DND-41 (cell line): ENCODE results near the gene BIRC5.

Experiments used
- ATAC-seq: fragments of 200-7000 bp; cut with Tn5 transposase; 3 replicates; pipeline ENCODE4 v1.9.1; 2021; ENCODE audit warnings: low read depth; ENCODE audit not compliant: insufficient read depth
- DNase-seq: peaks from one replicate; pipeline ENCODE4 v3.0.0-alpha.2; 2020
- H2AFZ ChIP-seq: 2 replicates; pipeline ENCODE4 v1.6.0; 2012; ENCODE audit warnings: low read depth, low read length
- H3K27ac ChIP-seq: 2 replicates; pipeline ENCODE4 v1.5.1; 2012; ENCODE audit warnings: low read length, inconsistent platforms
- H3K27me3 ChIP-seq: fragments of 200-600 bp; sonication (generic); 2 replicates; pipeline ENCODE4 v1.6.0; 2012; ENCODE audit warnings: low read length, mild to moderate bottlenecking, inconsistent platforms; ENCODE audit not compliant: insufficient read depth, poor library complexity
- H3K36me3 ChIP-seq: 2 replicates; pipeline ENCODE4 v1.5.1; 2012; ENCODE audit warnings: low read length, inconsistent platforms; ENCODE audit not compliant: insufficient read depth
- H3K4me1 ChIP-seq: 2 replicates; pipeline ENCODE4 v1.5.1; 2012; ENCODE audit warnings: mild to moderate bottlenecking, low read length; ENCODE audit not compliant: insufficient read depth
- H3K4me2 ChIP-seq: 2 replicates; pipeline ENCODE4 v1.6.0; 2012; ENCODE audit warnings: mild to moderate bottlenecking, moderate library complexity, low read length, inconsistent platforms; ENCODE audit not compliant: insufficient read depth
- H3K4me3 ChIP-seq, 2 experiments: fragments of 200-600 bp in 1 of 2; shearing (Covaris generic) in 1 of 2; 2 replicates each; pipeline ENCODE4 v1.5.1; 2012 to 2016; ENCODE audit warnings: inconsistent platforms in 2 of 2, low read length in 2 of 2, mild to moderate bottlenecking in 2 of 2, low read depth in 1 of 2, moderate library complexity in 1 of 2
- H3K79me2 ChIP-seq: 2 replicates; pipeline ENCODE4 v1.6.0; 2012; ENCODE audit warnings: low read length, inconsistent platforms; ENCODE audit not compliant: insufficient read depth
- H3K9ac ChIP-seq: 2 replicates; pipeline ENCODE4 v1.6.0; 2012; ENCODE audit warnings: low read depth, mild to moderate bottlenecking, inconsistent platforms, low read length, moderate library complexity
- H3K9me3 ChIP-seq: 2 replicates; pipeline ENCODE4 v1.5.1; 2012; ENCODE audit warnings: low read length, moderate library complexity, mild to moderate bottlenecking, inconsistent platforms; ENCODE audit not compliant: insufficient read depth, severe bottlenecking
- H4K20me1 ChIP-seq: 2 replicates; pipeline ENCODE4 v1.6.0; 2012; ENCODE audit warnings: low read length; ENCODE audit not compliant: insufficient read depth
- CTCF ChIP-seq: IDR thresholded peaks from 2 replicates; pipeline ENCODE4 v1.5.1; 2012; ENCODE audit warnings: borderline replicate concordance, low read length, moderate library complexity, mild to moderate bottlenecking; ENCODE audit not compliant: poor library complexity, severe bottlenecking; ENCODE audit errors: extremely low read depth
- EZH2 ChIP-seq: IDR thresholded peaks from 3 replicates; pipeline ENCODE4 v1.6.1; 2012; ENCODE audit warnings: borderline replicate concordance, low read depth, mild to moderate bottlenecking, moderate library complexity, low read length, inconsistent platforms; ENCODE audit not compliant: severe bottlenecking

The BIRC5 gene

DNA sequence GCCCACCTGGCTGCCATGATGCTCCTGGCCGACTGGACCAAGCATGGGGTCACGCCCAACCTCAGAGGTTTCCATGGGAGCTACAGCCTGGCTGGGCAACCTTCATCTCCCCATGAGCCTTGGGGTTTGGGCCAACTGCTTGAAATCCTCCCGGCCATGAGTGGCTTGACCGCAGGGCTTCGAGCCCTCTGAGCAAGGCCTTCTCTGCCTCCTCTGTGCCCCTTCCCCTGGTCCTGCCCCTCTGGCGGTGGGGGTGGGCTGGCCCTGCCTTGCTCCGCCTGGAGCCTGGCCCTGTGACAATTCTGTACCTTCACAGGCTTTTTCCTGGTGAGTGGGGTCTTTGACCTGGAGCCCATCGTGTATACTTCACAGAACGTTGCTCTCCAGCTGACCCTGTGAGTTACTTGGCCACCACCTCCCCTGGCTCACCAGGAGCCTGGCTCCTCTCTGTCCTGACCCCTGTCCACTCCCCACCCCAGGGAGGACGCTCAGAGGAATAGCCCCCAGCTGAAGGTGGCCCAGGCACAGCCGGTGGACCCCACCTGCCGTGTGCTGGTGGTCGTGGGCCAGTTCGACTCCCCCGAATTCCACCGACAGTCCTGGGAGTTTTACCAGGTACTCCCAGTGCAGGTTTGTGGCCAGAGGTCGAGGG, 8.8 kb upstream of the BIRC5 start:
- no peak overlapping the region for H3K4me2 ChIP-seq
- H3K27ac ChIP-seq, result no peak overlapping the region
- no peak for DNase-seq

DNA sequence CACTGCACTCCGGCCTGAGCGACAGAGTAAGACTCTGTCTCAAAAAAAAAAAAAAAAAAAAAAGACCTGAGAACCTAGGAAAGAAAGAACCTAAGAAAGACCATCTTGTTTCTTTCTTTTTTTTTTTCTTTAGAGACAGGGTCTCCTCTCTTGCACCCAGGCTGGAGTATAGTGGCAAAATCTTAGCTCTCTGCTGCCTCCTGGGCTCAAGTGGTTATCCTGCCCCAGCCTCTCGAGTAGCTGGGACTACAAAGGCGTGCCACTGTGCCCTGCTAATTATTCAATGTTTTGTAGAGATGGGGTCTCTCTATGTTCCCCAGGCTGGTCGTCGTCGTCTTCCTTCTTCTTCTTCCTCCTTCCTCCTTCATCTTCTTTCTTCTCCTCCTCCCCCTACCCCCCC, 7.8 kb upstream of the BIRC5 start:
- no peaks in the 10 kb centered on the region for H3K9me3 ChIP-seq
- H3K27ac ChIP-seq, result no peak overlapping the region
- DNase-seq (no peak), ATAC-seq (0 out of 3 replicates have a peak, but pooled peaks have one; percentile 35)
- no peak overlapping the region for H3K9ac ChIP-seq
- H3K4me2 ChIP-seq, result no peak overlapping the region
- H4K20me1 ChIP-seq, result peaks cover 4% of the 10 kb centered on the region; the same call in 1 of the 2 replicates
- TF ChIP-seq CTCF (peak; percentile 23), EZH2 (no peak)
- H3K79me2 ChIP-seq, result no peaks in the 10 kb centered on the region
- H2AFZ ChIP-seq, result no peak overlapping the region
- H3K4me3 ChIP-seq, result no peak overlapping the region
- peaks cover 37% of the 10 kb centered on the region for H3K36me3 ChIP-seq
- no peaks in the 10 kb centered on the region for H3K27me3 ChIP-seq
- no peaks in the 10 kb centered on the region for H3K4me1 ChIP-seq

More for the DNA sequence above, 8.8 kb upstream of the BIRC5 start:
- H2AFZ ChIP-seq, result no peak overlapping the region
- H3K79me2 ChIP-seq, result no peaks in the 10 kb centered on the region
- H3K9ac ChIP-seq, result no peak overlapping the region
- no peaks in the 10 kb centered on the region for H3K9me3 ChIP-seq
- H3K4me1 ChIP-seq, result no peaks in the 10 kb centered on the region
- TF ChIP-seq CTCF (no peak), EZH2 (no peak)
- H4K20me1 ChIP-seq, result peaks cover 4% of the 10 kb centered on the region; the same call in 1 of the 2 replicates
- H3K36me3 ChIP-seq, result peaks cover 43% of the 10 kb centered on the region
- H3K4me3 ChIP-seq, result no peak overlapping the region
- no peak for ATAC-seq
- no peaks in the 10 kb centered on the region for H3K27me3 ChIP-seq

DNA sequence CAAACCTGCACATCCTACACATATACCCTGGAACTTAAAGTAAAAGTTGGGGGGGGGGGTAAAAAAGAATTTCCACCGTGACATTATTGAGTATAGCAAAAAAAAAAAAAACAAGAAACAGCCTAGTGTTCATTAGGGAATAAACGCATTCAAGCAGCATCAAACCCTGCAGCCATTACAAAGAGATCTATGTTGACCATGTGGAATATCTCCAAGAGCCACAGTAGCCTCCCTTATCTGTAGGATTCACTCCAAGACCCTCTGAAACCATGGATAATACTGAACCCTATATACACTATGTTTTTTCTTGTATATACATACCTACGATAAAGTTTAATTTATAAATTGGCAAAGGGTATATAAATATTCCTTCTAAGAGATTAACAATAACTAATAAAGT, 5.6 kb upstream of the BIRC5 start:
- H3K27me3 ChIP-seq, result no peaks in the 10 kb centered on the region
- H3K79me2 ChIP-seq, result no peaks in the 10 kb centered on the region
- no peak overlapping the region for H3K4me2 ChIP-seq
- H3K27ac ChIP-seq, result no peak overlapping the region
- H3K4me1 ChIP-seq, result peaks cover 4% of the 10 kb centered on the region
- H3K36me3 ChIP-seq, result peaks cover 28% of the 10 kb centered on the region
- DNase-seq (no peak), ATAC-seq (no peak)
- H3K4me3 ChIP-seq, result no peak overlapping the region
- TF ChIP-seq CTCF, result no peak
- TF ChIP-seq EZH2, result no peak
- no peak overlapping the region for H3K9ac ChIP-seq
- peaks cover 4% of the 10 kb centered on the region; the same call in 1 of the 2 replicates for H4K20me1 ChIP-seq
- H2AFZ ChIP-seq, result no peak overlapping the region
- no peaks in the 10 kb centered on the region for H3K9me3 ChIP-seq
